ACHN (cell line): ENCODE measurements around the gene VPS16.

Experiments
- DNase-seq: peaks from one replicate; pipeline ENCODE4 v3.0.0-alpha.2; 2015
- in situ Hi-C: cut with HindIII; loops from 2 replicates; pipeline ENCODE4 v1.10.0; 2017; ENCODE audit warnings: low sequenced_read_pairs, low pct_ligation_motif_present, low pct_unique_long_range_greater_than_20kb

VPS16 gene

GRCh38 chr20:2859330-2860121, 19.0 kb downstream of the VPS16 start:
- in situ Hi-C loops = no loop called here
- DNase-seq = no peak

GRCh38 chr20:2864626-2865025, 24.1 kb downstream of the VPS16 start:
- in situ Hi-C loops = no loop called here

GRCh38 chr20:2865101-2865500, 24.6 kb downstream of the VPS16 start:
- no peak for DNase-seq
- in situ Hi-C loops = no loop called here

More at GRCh38 chr20:2864626-2865025, 24.1 kb downstream of the VPS16 start:
- DNase-seq = no peak

GRCh38 chr20:2865630-2866029, 25.1 kb downstream of the VPS16 start:
- no peak for DNase-seq
- in situ Hi-C loops = no loop called here

- DNase-seq = no peak
- in situ Hi-C loops = no loop called here
Measured at GRCh38 chr20:2866236-2866635, 25.7 kb downstream of the VPS16 start.

GRCh38 chr20:2867081-2867864, 26.7 kb downstream of the VPS16 start:
- in situ Hi-C loops = no loop called here
- no peak for DNase-seq

- in situ Hi-C loops = no loop called here
- DNase-seq = no peak
Measured at GRCh38 chr20:2869381-2869780, 28.8 kb downstream of the VPS16 start.

GRCh38 chr20:2871111-2871465, 30.5 kb downstream of the VPS16 start:
- in situ Hi-C loops = no loop called here
- DNase-seq = no peak

- in situ Hi-C loops = no loop called here
- DNase-seq = no peak
Measured at GRCh38 chr20:2871661-2872458, 31.3 kb downstream of the VPS16 start.

GRCh38 chr20:2872459-2873009, 32.0 kb downstream of the VPS16 start:
- peak; percentile 70 for DNase-seq
- in situ Hi-C loops = no loop called here

- in situ Hi-C loops = no loop called here
- peak; percentile 90 for DNase-seq
Measured at GRCh38 chr20:2873010-2873746, 32.6 kb downstream of the VPS16 start, which contains the start of gene PTPRA. TSS of gene PTPRA (plus strand) at chr20:2873481. CDS start at chr20:2964278, 90,797 bp downstream.

GRCh38 chr20:2873747-2874041, 33.1 kb downstream of the VPS16 start:
- peak; percentile 51 for DNase-seq
- in situ Hi-C loops = no loop called here

- DNase-seq = no peak
- in situ Hi-C loops = no loop called here
Measured at GRCh38 chr20:2874456-2874855, 33.9 kb downstream of the VPS16 start.

GRCh38 chr20:2875690-2876203, 35.2 kb downstream of the VPS16 start:
- in situ Hi-C loops = no loop called here
- DNase-seq = no peak

GRCh38 chr20:2878515-2878914, 38.0 kb downstream of the VPS16 start:
- in situ Hi-C loops = no loop called here
- DNase-seq = no peak

- DNase-seq = peak; percentile 80
- in situ Hi-C loops = no loop called here
Measured at GRCh38 chr20:2879146-2879545, 38.6 kb downstream of the VPS16 start.

- in situ Hi-C loops = no loop called here
- no peak for DNase-seq
Measured at GRCh38 chr20:2880650-2881049, 40.1 kb downstream of the VPS16 start.
